ENCODE results near the gene APCDD1.
"Not testable (repeated sequence)": the region's sequence is repeated elsewhere in the genome, so short reads cannot be mapped to it uniquely, and the experiment has no call there.

Gene APCDD1

DNA sequence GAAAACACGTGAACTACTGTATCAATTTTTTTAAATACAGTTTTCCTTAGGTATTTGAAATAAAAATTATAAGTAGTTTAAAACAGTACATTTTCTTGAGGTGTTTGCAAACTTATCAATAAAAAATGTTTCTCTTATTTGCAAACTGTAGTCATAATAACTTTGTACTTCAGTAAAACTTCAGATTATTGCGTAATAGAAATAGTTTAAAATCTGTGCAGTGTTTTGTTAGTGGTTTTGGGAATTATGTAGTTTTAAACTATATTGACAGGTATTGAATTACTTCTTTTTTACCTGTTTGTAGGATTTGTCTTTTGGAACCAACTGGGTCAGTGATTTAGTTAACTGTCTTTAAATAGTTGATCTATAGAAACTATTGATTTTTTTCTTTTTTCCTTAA, 78.7 kb downstream of the APCDD1 start:
- Histone ChIP-seq H3K27me3 (ENCODE audit: insufficient read depth, poor library complexity, severe bottlenecking) (no peaks in the 10 kb centered on the region), H3K4me3 (ENCODE audit: severe bottlenecking) (no peak overlapping the region), H3K9me3 (ENCODE audit: severe bottlenecking) (no peaks in the 10 kb centered on the region), H3K4me1 (ENCODE audit: insufficient read depth, poor library complexity, severe bottlenecking) (peaks cover 10% of the 10 kb centered on the region), H3K27ac (ENCODE audit: poor library complexity, severe bottlenecking) (no peak overlapping the region), H3K36me3 (ENCODE audit: low read depth) (peaks cover 55% of the 10 kb centered on the region)
- TF ChIP-seq, protein P1, sequence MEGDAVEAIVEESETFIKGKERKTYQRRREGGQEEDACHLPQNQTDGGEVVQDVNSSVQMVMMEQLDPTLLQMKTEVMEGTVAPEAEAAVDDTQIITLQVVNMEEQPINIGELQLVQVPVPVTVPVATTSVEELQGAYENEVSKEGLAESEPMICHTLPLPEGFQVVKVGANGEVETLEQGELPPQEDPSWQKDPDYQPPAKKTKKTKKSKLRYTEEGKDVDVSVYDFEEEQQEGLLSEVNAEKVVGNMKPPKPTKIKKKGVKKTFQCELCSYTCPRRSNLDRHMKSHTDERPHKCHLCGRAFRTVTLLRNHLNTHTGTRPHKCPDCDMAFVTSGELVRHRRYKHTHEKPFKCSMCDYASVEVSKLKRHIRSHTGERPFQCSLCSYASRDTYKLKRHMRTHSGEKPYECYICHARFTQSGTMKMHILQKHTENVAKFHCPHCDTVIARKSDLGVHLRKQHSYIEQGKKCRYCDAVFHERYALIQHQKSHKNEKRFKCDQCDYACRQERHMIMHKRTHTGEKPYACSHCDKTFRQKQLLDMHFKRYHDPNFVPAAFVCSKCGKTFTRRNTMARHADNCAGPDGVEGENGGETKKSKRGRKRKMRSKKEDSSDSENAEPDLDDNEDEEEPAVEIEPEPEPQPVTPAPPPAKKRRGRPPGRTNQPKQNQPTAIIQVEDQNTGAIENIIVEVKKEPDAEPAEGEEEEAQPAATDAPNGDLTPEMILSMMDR (IDR thresholded peaks at IDR 0.05; ENCODE audit: poor library complexity, severe bottlenecking): no peak
- ATAC-seq (ENCODE audit: low read depth): no peak
- DNase-seq (ENCODE audit: low spot score): no peak

DNA sequence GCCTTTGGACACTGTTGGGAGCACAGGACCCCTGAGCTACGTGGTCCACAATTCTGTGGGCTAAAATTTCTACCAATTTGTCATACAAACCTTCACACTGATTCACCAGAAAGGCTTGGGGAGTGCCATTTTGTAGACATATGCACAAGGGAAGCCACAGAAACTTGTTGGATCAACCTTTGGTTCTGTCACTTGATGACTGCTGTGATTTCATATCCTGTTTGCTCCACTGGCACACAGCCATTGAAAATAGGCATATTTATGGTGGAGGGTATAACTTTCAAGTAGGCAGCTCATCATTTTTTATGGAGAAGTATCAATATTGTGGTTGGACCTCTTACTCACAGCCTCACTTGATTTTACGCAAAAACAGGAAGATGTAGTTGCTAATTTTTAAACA, 81.8 kb downstream of the APCDD1 start:
- ATAC-seq (ENCODE audit: low read depth) (no peak), DNase-seq (ENCODE audit: low spot score) (no peak)
- Histone ChIP-seq H3K27me3 (ENCODE audit: insufficient read depth, poor library complexity, severe bottlenecking) (no peaks in the 10 kb centered on the region), H3K9me3 (ENCODE audit: severe bottlenecking) (no peaks in the 10 kb centered on the region), H3K4me1 (ENCODE audit: insufficient read depth, poor library complexity, severe bottlenecking) (no peaks in the 10 kb centered on the region), H3K36me3 (ENCODE audit: low read depth) (peaks cover 80% of the 10 kb centered on the region), H3K27ac (ENCODE audit: poor library complexity, severe bottlenecking) (no peak overlapping the region), H3K4me3 (ENCODE audit: severe bottlenecking) (no peak overlapping the region)
- TF ChIP-seq, protein P1 (IDR thresholded peaks at IDR 0.05; ENCODE audit: poor library complexity, severe bottlenecking): no peak

DNA sequence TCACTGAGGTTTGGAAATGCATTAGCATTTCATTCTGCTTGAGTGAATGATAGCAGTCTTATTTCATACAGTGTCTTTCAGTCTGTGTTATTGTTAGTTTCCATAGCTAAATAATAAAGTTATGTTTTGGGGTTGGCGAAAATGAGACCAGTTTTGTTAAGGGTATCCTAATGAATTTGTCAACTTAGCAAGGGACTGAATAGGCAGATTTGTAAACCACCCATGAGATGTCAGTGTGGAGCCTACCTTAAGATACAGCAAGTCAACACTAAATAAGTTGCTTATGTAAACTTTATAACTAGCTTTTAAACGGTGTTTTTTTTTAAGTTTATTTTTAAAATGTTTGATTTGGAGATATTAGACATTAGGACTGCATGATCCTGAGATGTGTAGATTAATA, 83.3 kb downstream of the APCDD1 start:
- no peaks in the 10 kb centered on the region for H3K9me3 ChIP-seq (ENCODE audit: severe bottlenecking)
- no peaks in the 10 kb centered on the region for H3K4me1 ChIP-seq (ENCODE audit: insufficient read depth, poor library complexity, severe bottlenecking)
- no peak overlapping the region for H3K4me3 ChIP-seq (ENCODE audit: severe bottlenecking)
- TF ChIP-seq, protein P1 (IDR thresholded peaks at IDR 0.05; ENCODE audit: poor library complexity, severe bottlenecking): no peak
- ATAC-seq (ENCODE audit: low read depth) (no peak), DNase-seq (ENCODE audit: low spot score) (no peak)
- H3K27ac ChIP-seq (ENCODE audit: poor library complexity, severe bottlenecking): no peak overlapping the region
- peaks cover 78% of the 10 kb centered on the region for H3K36me3 ChIP-seq (ENCODE audit: low read depth)
- H3K27me3 ChIP-seq (ENCODE audit: insufficient read depth, poor library complexity, severe bottlenecking): no peaks in the 10 kb centered on the region

DNA sequence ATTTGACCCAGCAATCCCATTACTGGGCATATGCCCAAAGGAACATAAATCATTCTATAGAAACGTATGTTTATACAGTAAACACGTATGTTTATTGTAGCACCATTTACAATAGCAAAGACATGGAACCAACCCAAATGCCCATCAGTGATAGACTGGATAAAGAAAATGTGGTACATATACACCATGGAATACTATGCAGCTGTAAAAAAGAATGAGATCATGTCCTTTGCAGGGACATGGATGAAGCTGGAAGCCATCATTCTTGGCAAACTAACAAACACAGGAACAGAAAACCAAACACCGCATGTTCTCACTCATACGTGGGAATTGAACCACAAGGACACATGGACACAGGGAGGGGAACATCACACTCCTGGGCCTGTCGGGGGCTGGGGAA, 84.7 kb downstream of the APCDD1 start:
- DNase-seq (ENCODE audit: low spot score); H3K9me3 ChIP-seq (ENCODE audit: severe bottlenecking); ATAC-seq (ENCODE audit: low read depth); H3K27ac ChIP-seq (ENCODE audit: poor library complexity, severe bottlenecking); H3K27me3 ChIP-seq (ENCODE audit: insufficient read depth, poor library complexity, severe bottlenecking); H3K4me1 ChIP-seq (ENCODE audit: insufficient read depth, poor library complexity, severe bottlenecking); H3K4me3 ChIP-seq (ENCODE audit: severe bottlenecking): not testable (repeated sequence)
- peaks cover 71% of the 10 kb centered on the region for H3K36me3 ChIP-seq (ENCODE audit: low read depth)

Measured in RWPE2 (cell line).